NT2/D1 (cell line): ENCODE data around the gene BTBD10.
A peak's percentile ranks its signal among the peaks of the same experiment; 100 is the strongest.

Source experiments
- DNase-seq: peaks from one replicate; pipeline ENCODE4 v3.0.0-alpha.2; 2011; ENCODE audit warnings: low read depth, low spot score
- H3K27me3 ChIP-seq: 2 replicates; pipeline ENCODE4 v1.6.0; 2011; ENCODE audit warnings: mild to moderate bottlenecking; ENCODE audit not compliant: insufficient read length, insufficient read depth
- H3K36me3 ChIP-seq: 2 replicates; pipeline ENCODE4 v1.6.1; 2011; ENCODE audit warnings: mild to moderate bottlenecking, low read length, mixed read lengths; ENCODE audit not compliant: insufficient read depth, insufficient read length
- H3K4me1 ChIP-seq: 2 replicates; pipeline ENCODE4 v1.5.1; 2011; ENCODE audit not compliant: insufficient read depth, insufficient read length
- H3K4me3 ChIP-seq: 2 replicates; pipeline ENCODE4 v1.5.1; 2011; ENCODE audit warnings: low read depth; ENCODE audit not compliant: insufficient read length
- H3K9ac ChIP-seq: 2 replicates; pipeline ENCODE4 v1.6.0; 2011; ENCODE audit warnings: low read depth; ENCODE audit not compliant: insufficient read length
- H3K9me3 ChIP-seq: 2 replicates; pipeline ENCODE4 v1.5.1; 2011; ENCODE audit warnings: mild to moderate bottlenecking, low read length; ENCODE audit not compliant: insufficient read depth
- SUZ12 ChIP-seq: IDR thresholded peaks from 2 replicates; pipeline ENCODE4 v1.6.1; 2011; ENCODE audit not compliant: insufficient read length, insufficient read depth; ENCODE audit errors: extremely low read depth
- YY1 ChIP-seq: IDR thresholded peaks from 2 replicates; pipeline ENCODE4 v1.6.1; 2011; ENCODE audit not compliant: insufficient read length, insufficient read depth
- ZNF274 ChIP-seq: IDR thresholded peaks from 2 replicates; pipeline ENCODE4 v1.6.1; 2011; ENCODE audit warnings: mild to moderate bottlenecking, low read depth, low read length

Gene BTBD10

DNA sequence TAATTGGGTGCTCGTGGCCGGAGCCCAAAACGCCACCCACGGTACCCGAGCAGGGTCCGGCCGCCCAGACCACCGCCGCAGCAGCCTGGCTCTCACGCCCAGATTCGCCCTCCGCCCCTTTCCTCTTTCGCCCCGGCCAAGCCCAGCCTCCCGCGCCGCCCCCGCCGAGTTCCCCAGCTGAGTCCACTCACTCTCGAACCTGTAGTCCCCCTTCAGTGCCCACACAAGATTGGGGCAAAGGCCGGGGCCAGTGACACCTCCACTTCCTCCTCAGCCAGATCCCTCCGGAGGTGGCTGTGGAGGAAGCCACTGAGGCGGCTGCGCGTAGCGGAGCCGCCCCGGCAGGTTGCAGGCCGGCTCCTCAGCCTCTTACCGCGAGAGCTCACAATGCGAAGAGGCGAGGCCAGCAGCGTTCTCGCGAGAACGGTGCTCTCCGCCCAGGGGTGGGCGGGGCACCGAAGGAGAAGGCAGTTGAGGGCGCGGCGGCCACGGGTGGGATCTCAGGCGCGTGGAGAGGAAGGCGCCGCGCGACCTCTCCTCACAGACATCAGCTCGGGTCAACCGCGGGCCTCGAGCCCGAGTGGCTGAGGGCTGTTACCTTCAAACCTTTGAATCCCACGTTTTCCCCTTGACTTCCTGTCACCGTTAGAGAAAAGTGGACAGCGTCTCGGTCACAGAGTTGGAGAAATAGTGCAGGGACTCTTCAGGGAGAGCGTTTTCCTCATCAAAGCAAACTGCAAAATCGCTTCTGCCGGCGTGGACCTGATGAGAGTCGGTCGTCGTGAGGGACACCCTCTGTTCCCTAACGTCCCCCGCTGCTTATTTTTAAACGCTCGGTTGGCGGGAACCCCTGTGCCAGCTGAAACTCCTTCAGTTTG lies at the start of gene BTBD10:
TSS of gene BTBD10 (minus strand) at position 322 of the 878 bp plus-strand sequence. CDS start 18,098 bp downstream, outside the sequence.
- peak; percentile 81 for DNase-seq
- H3K4me1 ChIP-seq: peaks cover 3% of the 10 kb centered on the region
- no peaks in the 10 kb centered on the region for H3K9me3 ChIP-seq
- H3K9ac ChIP-seq: peak within 1 kb of the TSS; percentile 76
- H3K4me3 ChIP-seq: peak within 1 kb of the TSS; percentile 86
- no peaks in the 10 kb centered on the region for H3K27me3 ChIP-seq
- H3K36me3 ChIP-seq: peaks cover 8% of the 10 kb centered on the region
- TF ChIP-seq YY1 (no peak), ZNF274 (no peak), SUZ12 (no peak)

DNA sequence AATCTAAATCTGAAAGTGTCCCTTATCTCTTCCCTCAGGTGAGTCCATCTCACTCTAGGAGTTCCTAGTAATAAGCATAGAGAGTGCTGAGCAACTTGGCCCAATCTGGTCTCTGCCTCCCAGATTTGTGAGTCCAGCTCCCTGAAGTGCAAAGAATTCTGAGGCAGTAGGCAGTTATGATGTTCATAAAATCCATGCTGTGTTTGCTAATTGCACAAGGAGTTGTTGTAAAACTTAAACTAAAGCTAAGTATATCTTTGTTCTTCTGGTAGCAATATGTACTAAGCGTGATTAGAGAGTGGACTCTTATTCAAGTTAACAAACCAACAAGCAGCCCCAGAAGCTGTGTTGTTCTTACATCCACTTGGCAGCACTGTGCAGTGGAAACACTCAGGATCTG lies 40.4 kb upstream of the BTBD10 start:
- DNase-seq: no peak
- Histone ChIP-seq H3K27me3 (no peaks in the 10 kb centered on the region), H3K9me3 (no peaks in the 10 kb centered on the region), H3K4me3 (no peak overlapping the region), H3K36me3 (no peaks in the 10 kb centered on the region), H3K4me1 (no peaks in the 10 kb centered on the region), H3K9ac (no peak overlapping the region)
- TF ChIP-seq YY1 (no peak), SUZ12 (no peak), ZNF274 (no peak)

DNA sequence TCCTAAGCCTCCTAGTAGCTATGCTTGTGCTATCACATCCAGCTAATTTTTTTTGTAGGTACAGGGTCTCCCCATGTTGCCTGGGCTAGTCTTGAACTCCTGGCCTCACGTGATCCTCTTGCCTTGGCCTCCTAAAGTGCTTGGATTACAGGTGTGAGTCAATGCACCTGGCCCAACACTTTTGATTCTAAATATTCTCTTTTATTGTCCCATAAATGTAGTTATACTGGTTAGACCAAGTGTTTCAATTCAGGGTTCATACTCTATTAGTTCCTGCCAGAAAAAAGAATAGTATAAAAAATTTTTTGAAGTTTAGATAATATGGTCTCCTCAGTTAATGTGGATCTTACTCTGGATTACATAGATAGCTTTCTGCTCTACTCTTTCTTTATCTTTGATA lies 39.5 kb upstream of the BTBD10 start:
- TF ChIP-seq SUZ12 (no peak), YY1 (no peak), ZNF274 (no peak)
- H3K27me3 ChIP-seq: no peaks in the 10 kb centered on the region

DNA sequence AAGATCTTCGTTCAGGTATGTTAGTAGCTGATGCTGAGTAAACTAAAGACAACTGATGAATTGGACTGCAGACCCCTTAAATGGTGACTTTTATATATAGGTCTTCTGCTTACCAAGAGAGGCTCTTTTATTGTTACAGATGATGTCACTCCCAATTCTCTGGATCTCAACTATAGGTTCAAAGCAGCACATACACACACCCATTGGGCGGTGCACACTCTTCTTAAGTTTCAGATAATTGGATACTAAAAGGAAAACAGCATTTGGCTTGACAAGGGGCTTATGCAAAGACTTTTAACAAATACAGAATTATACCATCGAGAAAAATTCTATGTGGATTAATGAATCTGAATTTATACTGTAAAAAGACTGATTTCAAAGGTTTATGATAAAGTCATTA lies 32.9 kb upstream of the BTBD10 start, which contains the start of gene PTH:
TSS of gene PTH (minus strand) at position 69 of the 400 bp plus-strand sequence. CDS start 3,142 bp downstream, outside the sequence.
- Histone ChIP-seq H3K27me3 (no peaks in the 10 kb centered on the region), H3K9ac (no peak within 1 kb of the TSS), H3K9me3 (no peaks in the 10 kb centered on the region), H3K4me3 (no peak within 1 kb of the TSS), H3K36me3 (no peaks in the 10 kb centered on the region), H3K4me1 (no peaks in the 10 kb centered on the region)
- DNase-seq: no peak
- TF ChIP-seq YY1: no peak
- no peak for TF ChIP-seq ZNF274
- no peak for TF ChIP-seq SUZ12

More for the DNA sequence above, 39.5 kb upstream of the BTBD10 start:
- Histone ChIP-seq H3K4me1 (no peaks in the 10 kb centered on the region), H3K4me3 (no peak overlapping the region), H3K9me3 (no peaks in the 10 kb centered on the region), H3K9ac (no peak overlapping the region), H3K36me3 (no peaks in the 10 kb centered on the region)
- DNase-seq: no peak

DNA sequence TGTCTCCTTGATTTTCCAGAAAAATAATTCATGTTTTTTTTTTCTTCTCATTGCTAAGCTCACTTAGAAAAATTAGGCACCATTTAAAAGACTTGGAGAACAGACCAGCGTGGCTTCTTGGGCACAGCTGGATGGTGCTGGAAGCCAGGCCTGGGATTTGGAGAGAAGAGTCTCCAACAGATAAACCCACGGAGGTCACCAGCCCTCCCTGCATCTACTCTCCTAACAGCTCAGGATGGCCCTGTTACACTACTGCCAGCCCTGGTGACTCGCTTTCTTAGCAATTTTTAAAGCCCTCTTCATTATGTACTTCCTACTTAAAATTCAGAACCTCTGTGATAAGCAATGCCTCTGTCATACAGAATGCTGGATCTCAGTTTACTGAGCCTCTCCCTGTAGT lies 31.0 kb upstream of the BTBD10 start:
- no peaks in the 10 kb centered on the region for H3K4me1 ChIP-seq
- no peak overlapping the region for H3K4me3 ChIP-seq
- no peak overlapping the region for H3K9ac ChIP-seq
- H3K27me3 ChIP-seq: no peaks in the 10 kb centered on the region
- TF ChIP-seq YY1 (no peak), SUZ12 (no peak), ZNF274 (no peak)
- DNase-seq: no peak
- no peaks in the 10 kb centered on the region for H3K9me3 ChIP-seq
- no peaks in the 10 kb centered on the region for H3K36me3 ChIP-seq

DNA sequence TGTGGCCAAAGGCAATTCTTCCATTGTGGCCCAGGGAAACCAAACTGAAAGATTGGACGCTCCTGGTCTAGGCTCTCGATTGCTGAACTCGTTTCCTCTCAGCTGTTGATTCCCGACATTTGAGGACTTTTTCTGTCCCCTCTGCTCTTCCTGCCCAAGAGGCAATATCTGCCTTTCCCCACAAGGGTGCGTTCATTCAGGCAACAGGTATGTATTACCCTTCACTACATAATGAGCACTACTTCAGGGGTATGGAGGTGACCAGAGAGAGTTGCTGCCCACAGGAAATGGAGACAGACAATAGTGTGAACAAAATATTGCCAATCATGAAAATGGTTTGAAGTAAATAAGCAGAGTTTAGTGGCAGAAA lies 24.6 kb upstream of the BTBD10 start:
- Histone ChIP-seq H3K36me3 (no peaks in the 10 kb centered on the region), H3K4me1 (no peaks in the 10 kb centered on the region), H3K27me3 (no peaks in the 10 kb centered on the region), H3K4me3 (no peak overlapping the region), H3K9me3 (no peaks in the 10 kb centered on the region; the same call in 1 of the 2 replicates), H3K9ac (no peak overlapping the region)
- TF ChIP-seq SUZ12: no peak
- no peak for TF ChIP-seq YY1
- no peak for TF ChIP-seq ZNF274
- no peak for DNase-seq

DNA sequence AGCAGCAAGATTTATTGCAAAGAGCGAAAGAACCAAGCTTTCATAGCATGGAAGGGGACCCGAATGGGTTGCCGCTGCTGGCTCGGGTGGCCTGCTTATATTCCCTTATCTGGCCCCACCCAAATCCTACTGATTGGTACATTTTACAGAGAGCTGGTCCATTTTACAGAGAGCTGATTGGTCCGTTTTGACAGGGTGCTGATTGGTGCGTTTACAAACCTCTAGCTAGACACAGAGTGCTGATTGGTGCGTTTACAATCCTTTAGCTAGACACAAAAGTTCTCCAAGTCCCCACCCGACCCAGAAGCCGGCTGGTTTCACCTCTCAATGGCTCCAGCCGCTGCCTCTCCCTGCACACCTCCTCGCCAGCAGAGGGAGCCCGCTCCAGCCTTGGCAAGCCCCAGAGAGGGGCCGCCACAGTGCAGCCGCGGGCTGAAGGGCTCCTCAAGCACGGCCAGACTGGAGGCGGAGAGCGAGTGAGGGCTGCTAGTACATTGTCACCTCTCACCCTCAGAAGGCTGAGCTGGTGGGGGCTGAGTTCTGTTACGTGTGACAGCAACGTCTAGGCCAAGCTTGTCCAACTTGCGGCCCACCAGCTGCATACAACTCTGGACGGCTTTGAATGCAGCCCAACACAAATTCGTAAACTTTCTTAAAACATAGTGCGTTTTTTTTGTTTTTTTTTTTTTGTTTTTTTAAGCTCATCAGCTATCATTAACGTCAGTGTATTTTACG lies 24.1 kb upstream of the BTBD10 start:
- DNase-seq: no peak
- TF ChIP-seq SUZ12 (no peak), ZNF274 (no peak), YY1 (no peak)
- Histone ChIP-seq H3K27me3 (no peaks in the 10 kb centered on the region), H3K36me3 (no peaks in the 10 kb centered on the region), H3K9me3 (no peaks in the 10 kb centered on the region; the same call in 1 of the 2 replicates), H3K4me1 (no peaks in the 10 kb centered on the region), H3K4me3 (no peak overlapping the region), H3K9ac (no peak overlapping the region)
